ENCODE results near the gene LRRC55.

- TF ChIP-seq POLR2A (IDR thresholded peaks at IDR 0.05; ENCODE audit: low read length) (no peak), GATA1 (IDR thresholded peaks at IDR 0.05; ENCODE audit: low read depth, low read length) (no peak)
These were observed 32.7 kb downstream of the LRRC55 start for GRCh38 chr11:57214494-57214893.

Measured in erythroblast (primary cell).